Muscle layer of duodenum (tissue), 2 donors: ENCODE results near the gene FOXF2.

ENCODE experiments used
- H3K27ac ChIP-seq: one replicate; pipeline ENCODE4 v1.7.0; 2013; ENCODE audit warnings: mild to moderate bottlenecking, low read length
- H3K27me3 ChIP-seq: one replicate; pipeline ENCODE4 v1.7.0; 2013; ENCODE audit warnings: low read depth, mild to moderate bottlenecking, control low read depth, low read length
- H3K36me3 ChIP-seq, 2 donors: one replicate each; pipeline ENCODE4 v1.7.0; 2013; ENCODE audit warnings: low read length in 2 of 2, control low read depth in 1 of 2, mild to moderate bottlenecking in 1 of 2; ENCODE audit not compliant: insufficient read depth in 2 of 2, control insufficient read depth in 1 of 2
- H3K4me1 ChIP-seq, 2 donors: one replicate each; pipeline ENCODE4 v1.7.0; 2013; ENCODE audit warnings: low read length in 2 of 2, mild to moderate bottlenecking in 2 of 2, control low read depth in 1 of 2, moderate library complexity in 1 of 2; ENCODE audit not compliant: insufficient read depth in 2 of 2, control insufficient read depth in 1 of 2
- H3K4me3 ChIP-seq, 2 donors: one replicate each; pipeline ENCODE4 v1.7.0; 2013; ENCODE audit warnings: low read length in 2 of 2, low read depth in 1 of 2, mild to moderate bottlenecking in 1 of 2
- H3K9me3 ChIP-seq, 2 donors: one replicate each; pipeline ENCODE4 v1.7.0; 2013; ENCODE audit warnings: low read length in 2 of 2, control low read depth in 1 of 2, mild to moderate bottlenecking in 1 of 2; ENCODE audit not compliant: control insufficient read depth in 1 of 2
- donor health status: healthy.

FOXF2 gene

GRCh38 chr6:1379017-1379787 lies 10.2 kb upstream of the FOXF2 start:
- H3K4me3 ChIP-seq, result peak overlapping the region in 1 of 2 donors; percentile 38

GRCh38 chr6:1379788-1380147 lies 9.6 kb upstream of the FOXF2 start:
- Histone ChIP-seq H3K4me1 (peaks cover 0 to 49% of the 10 kb centered on the region in 2 donors), H3K36me3 (no peaks in the 10 kb centered on the region), H3K9me3 (no peaks in the 10 kb centered on the region), H3K27ac (no peak overlapping the region), H3K27me3 (peaks cover 65% of the 10 kb centered on the region), H3K4me3 (peak overlapping the region in 1 of 2 donors; percentile 38)

More at GRCh38 chr6:1379017-1379787, 10.2 kb upstream of the FOXF2 start:
- Histone ChIP-seq H3K27ac (no peak overlapping the region), H3K4me1 (peaks cover 0 to 48% of the 10 kb centered on the region in 2 donors), H3K36me3 (no peaks in the 10 kb centered on the region), H3K27me3 (peaks cover 64% of the 10 kb centered on the region), H3K9me3 (no peaks in the 10 kb centered on the region)

- H3K4me3 ChIP-seq, result no peak overlapping the region
- peaks cover 0 to 49% of the 10 kb centered on the region in 2 donors for H3K4me1 ChIP-seq
Observed at GRCh38 chr6:1380625-1381427, 8.6 kb upstream of the FOXF2 start.

GRCh38 chr6:1381481-1382330 lies 7.7 kb upstream of the FOXF2 start:
- Histone ChIP-seq H3K27me3 (peaks cover 71% of the 10 kb centered on the region), H3K36me3 (no peaks in the 10 kb centered on the region), H3K4me3 (peak overlapping the region in 1 of 2 donors; percentile 49), H3K27ac (no peak overlapping the region), H3K9me3 (no peaks in the 10 kb centered on the region), H3K4me1 (peaks cover 0 to 49% of the 10 kb centered on the region in 2 donors)

More at GRCh38 chr6:1380625-1381427, 8.6 kb upstream of the FOXF2 start:
- no peaks in the 10 kb centered on the region for H3K36me3 ChIP-seq
- H3K27ac ChIP-seq, result no peak overlapping the region
- peaks cover 75% of the 10 kb centered on the region for H3K27me3 ChIP-seq
- no peaks in the 10 kb centered on the region for H3K9me3 ChIP-seq

- Histone ChIP-seq H3K36me3 (no peaks in the 10 kb centered on the region), H3K9me3 (no peaks in the 10 kb centered on the region), H3K4me1 (peaks cover 0 to 49% of the 10 kb centered on the region in 2 donors), H3K27me3 (peaks cover 67% of the 10 kb centered on the region), H3K27ac (no peak overlapping the region), H3K4me3 (peak overlapping the region in 1 of 2 donors; percentile 49)
Observed at GRCh38 chr6:1382331-1382882, 7.0 kb upstream of the FOXF2 start.

GRCh38 chr6:1382883-1383728 lies 6.3 kb upstream of the FOXF2 start:
- Histone ChIP-seq H3K4me1 (peaks cover 0 to 44% of the 10 kb centered on the region in 2 donors), H3K4me3 (peak overlapping the region in 1 of 2 donors; percentile 38), H3K27ac (no peak overlapping the region), H3K27me3 (peaks cover 61% of the 10 kb centered on the region), H3K36me3 (no peaks in the 10 kb centered on the region), H3K9me3 (no peaks in the 10 kb centered on the region)

- peak overlapping the region in 1 of 2 donors; percentile 38 for H3K4me3 ChIP-seq
- H3K27me3 ChIP-seq, result peaks cover 59% of the 10 kb centered on the region
- H3K9me3 ChIP-seq, result no peaks in the 10 kb centered on the region
- no peak overlapping the region for H3K27ac ChIP-seq
- no peaks in the 10 kb centered on the region for H3K36me3 ChIP-seq
- peaks cover 0 to 42% of the 10 kb centered on the region in 2 donors for H3K4me1 ChIP-seq
Observed at GRCh38 chr6:1383729-1384548, 5.4 kb upstream of the FOXF2 start.

GRCh38 chr6:1384549-1385128 lies 4.7 kb upstream of the FOXF2 start:
- peaks cover 52% of the 10 kb centered on the region for H3K27me3 ChIP-seq
- no peaks in the 10 kb centered on the region for H3K9me3 ChIP-seq
- H3K4me3 ChIP-seq, result no peak overlapping the region
- peaks cover 0 to 36% of the 10 kb centered on the region in 2 donors for H3K4me1 ChIP-seq
- peak overlapping the region; percentile 19 for H3K27ac ChIP-seq
- no peaks in the 10 kb centered on the region for H3K36me3 ChIP-seq

GRCh38 chr6:1385129-1386037 lies 4.0 kb upstream of the FOXF2 start:
- H3K9me3 ChIP-seq, result no peaks in the 10 kb centered on the region
- peaks cover 45% of the 10 kb centered on the region for H3K27me3 ChIP-seq
- H3K4me1 ChIP-seq, result peaks cover 0 to 37% of the 10 kb centered on the region in 2 donors
- peak overlapping the region; percentile 19 for H3K27ac ChIP-seq
- no peaks in the 10 kb centered on the region for H3K36me3 ChIP-seq
- no peak overlapping the region for H3K4me3 ChIP-seq
